GM06990 (cell line): Measurements from ENCODE around the gene SETMAR.
A peak's percentile ranks its signal among the peaks of the same experiment; 100 is the strongest.

ENCODE experiments used
- DNase-seq: peaks from one replicate; pipeline ENCODE4 v3.0.0-alpha.2; 2011; ENCODE audit not compliant: insufficient read length; ENCODE audit errors: extremely low read depth
- H3K27me3 ChIP-seq: replicated peaks from 2 replicates; pipeline ENCODE4 v1.6.0; 2011; ENCODE audit warnings: low read length; ENCODE audit not compliant: control insufficient read depth, insufficient read depth
- H3K36me3 ChIP-seq: 2 replicates; pipeline ENCODE4 v1.5.1; 2011; ENCODE audit warnings: low read length; ENCODE audit not compliant: control insufficient read depth, insufficient read depth
- H3K4me3 ChIP-seq: replicated peaks from 2 replicates; pipeline ENCODE4 v1.5.1; 2011; ENCODE audit warnings: low read depth, mild to moderate bottlenecking, control low read depth, low read length
- CTCF ChIP-seq: IDR thresholded peaks from 2 replicates; pipeline ENCODE4 v1.5.1; 2011; ENCODE audit warnings: low read length, control low read depth, mild to moderate bottlenecking, inconsistent platforms; ENCODE audit not compliant: insufficient read depth, poor library complexity, severe bottlenecking

Gene SETMAR

DNA sequence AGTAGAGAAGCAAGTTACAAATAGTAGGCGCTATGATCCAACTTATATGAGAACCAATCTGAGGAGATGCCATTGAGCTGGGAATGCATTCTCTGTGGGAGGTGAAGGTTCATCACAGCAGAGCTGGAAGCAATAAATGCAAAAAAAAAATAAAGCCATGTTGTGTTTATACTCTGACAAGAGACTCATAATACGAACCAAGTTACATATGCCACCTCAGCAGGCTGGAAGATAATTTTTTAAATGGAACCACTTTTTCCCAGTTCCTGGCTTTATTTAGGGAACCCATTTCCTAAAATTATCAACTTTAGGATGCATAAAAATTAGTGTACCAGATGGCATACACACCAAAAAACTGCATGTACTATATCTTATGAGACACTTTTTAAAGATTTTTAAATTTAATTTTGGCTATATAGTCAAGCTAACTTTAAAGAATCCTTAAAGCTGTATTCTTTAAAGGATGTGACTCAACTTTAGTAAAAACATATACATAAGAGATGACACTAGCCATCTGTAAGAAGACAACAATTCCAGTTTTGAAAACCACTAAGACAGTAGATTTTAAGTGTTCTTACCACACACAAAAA is 23.6 kb upstream of the SETMAR start:
- H3K36me3 ChIP-seq, result no peaks in the 10 kb centered on the region
- DNase-seq, result no peak
- H3K4me3 ChIP-seq, result no peak overlapping the region
- TF ChIP-seq CTCF, result no peak
- H3K27me3 ChIP-seq, result no peaks in the 10 kb centered on the region; the same call in 1 of the 2 replicates

DNA sequence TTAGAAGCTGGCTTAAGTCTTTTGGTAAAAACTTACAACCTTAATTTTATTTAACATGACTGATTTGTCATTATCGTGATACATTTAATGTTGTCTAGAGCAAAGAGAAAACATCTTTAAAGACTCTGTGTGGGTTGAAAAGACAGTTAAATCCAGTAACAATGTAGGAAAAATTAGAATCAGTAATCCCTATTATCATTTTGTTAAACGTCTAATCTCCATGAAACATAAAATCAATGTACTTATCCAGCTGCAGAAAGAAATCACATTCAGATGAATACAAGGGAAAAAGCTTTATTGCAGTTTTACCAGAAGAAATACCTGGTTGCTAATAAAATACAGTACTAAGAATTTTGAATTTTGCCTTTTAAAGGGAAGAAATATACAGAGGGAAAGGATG is 21.2 kb upstream of the SETMAR start:
- no peak for TF ChIP-seq CTCF
- DNase-seq, result no peak

DNA sequence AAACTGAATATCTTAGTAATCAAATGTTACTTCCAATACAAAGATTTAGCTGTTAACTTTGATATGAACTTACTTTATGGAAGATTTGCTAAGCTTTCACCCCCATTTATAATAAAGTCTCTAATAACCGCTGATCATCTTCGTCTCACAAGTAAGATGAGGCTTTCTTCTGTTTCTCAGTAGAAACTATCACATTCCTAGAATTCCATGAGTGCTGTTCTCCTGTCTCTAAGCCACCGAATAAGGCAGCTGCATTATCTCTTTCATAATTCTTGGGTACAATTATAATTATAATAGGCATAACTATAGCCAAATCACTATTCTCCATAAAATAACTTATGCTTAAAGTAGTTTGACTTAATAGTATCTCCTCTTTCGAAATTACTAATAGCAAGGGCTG is 18.3 kb upstream of the SETMAR start:
- DNase-seq, result no peak
- no peak for TF ChIP-seq CTCF
- no peaks in the 10 kb centered on the region for H3K36me3 ChIP-seq
- H3K27me3 ChIP-seq, result no peaks in the 10 kb centered on the region
- no peak overlapping the region for H3K4me3 ChIP-seq

More for the DNA sequence above, 21.2 kb upstream of the SETMAR start:
- H3K4me3 ChIP-seq, result no peak overlapping the region
- H3K36me3 ChIP-seq, result no peaks in the 10 kb centered on the region
- no peaks in the 10 kb centered on the region for H3K27me3 ChIP-seq

DNA sequence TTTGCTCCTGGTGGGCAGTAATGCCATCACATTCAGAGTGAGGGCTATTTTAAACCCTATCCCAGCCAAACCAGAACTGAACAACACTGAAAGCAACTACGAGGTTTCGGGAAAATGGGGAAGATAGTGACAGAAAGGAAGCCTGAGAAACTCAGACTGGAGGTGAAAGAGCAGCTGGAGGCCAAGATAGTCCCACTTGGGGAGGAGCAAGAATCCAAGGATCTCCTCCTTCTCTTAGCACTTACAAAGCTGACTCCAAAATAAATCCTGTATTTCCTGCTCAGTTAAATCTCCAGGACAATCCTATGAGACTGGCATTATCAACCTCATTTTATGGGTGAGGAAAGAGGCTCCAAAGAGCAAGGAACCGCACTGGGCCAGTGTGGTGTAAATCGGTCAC is 14.1 kb upstream of the SETMAR start:
- Histone ChIP-seq H3K4me3 (no peak overlapping the region), H3K36me3 (no peaks in the 10 kb centered on the region), H3K27me3 (no peaks in the 10 kb centered on the region)
- DNase-seq, result no peak
- no peak for TF ChIP-seq CTCF

- H3K4me3 ChIP-seq, result no peak overlapping the region
- DNase-seq, result no peak
- peak; percentile 81 for TF ChIP-seq CTCF
- no peaks in the 10 kb centered on the region for H3K27me3 ChIP-seq
- H3K36me3 ChIP-seq, result no peaks in the 10 kb centered on the region
Measured at GRCh38 chr3:4290272-4290893, 12.8 kb upstream of the SETMAR start.
